Bone marrow (tissue), 2 donors: ENCODE data around the gene MEF2B.
"Not testable (repeated sequence)": the region's sequence is repeated elsewhere in the genome, so short reads cannot be mapped to it uniquely, and the experiment has no call there.

Source experiments
- DNase-seq, 2 donors: peaks; one replicate each; lab custom pipeline; 2025; lab: John Stamatoyannopoulos, UW

Gene MEF2B

GRCh38 chr19:19155495-19156219 is 14.4 kb downstream of the MEF2B start:
- no peak for DNase-seq

- DNase-seq, result no peak
Measured at GRCh38 chr19:19154768-19155494, 15.1 kb downstream of the MEF2B start.

- no peak for DNase-seq
Measured at GRCh38 chr19:19152668-19153384, 17.2 kb downstream of the MEF2B start.

GRCh38 chr19:19151418-19151817 is 18.6 kb downstream of the MEF2B start:
- DNase-seq, result no peak

DNA sequence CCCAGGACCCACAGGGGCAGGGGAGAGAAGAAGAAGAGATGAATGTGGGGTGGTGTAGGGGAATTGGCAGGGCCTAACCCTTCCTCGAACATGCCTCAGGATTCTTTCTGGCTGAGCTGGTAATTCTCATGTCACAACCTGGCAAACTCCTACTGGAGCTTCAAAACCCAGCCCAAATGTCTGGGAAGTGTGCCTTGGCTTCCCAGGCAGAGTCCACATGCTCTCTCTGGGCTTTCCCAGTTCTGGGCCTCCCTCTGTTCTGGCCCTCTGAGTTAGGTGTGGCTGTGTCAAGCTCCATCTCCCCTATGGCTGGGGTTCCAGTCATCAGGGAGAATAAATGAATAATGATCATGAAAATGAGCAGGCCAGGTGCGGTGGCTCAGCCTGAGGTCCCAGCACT is 20.6 kb downstream of the MEF2B start:
- DNase-seq, result no peak

DNA sequence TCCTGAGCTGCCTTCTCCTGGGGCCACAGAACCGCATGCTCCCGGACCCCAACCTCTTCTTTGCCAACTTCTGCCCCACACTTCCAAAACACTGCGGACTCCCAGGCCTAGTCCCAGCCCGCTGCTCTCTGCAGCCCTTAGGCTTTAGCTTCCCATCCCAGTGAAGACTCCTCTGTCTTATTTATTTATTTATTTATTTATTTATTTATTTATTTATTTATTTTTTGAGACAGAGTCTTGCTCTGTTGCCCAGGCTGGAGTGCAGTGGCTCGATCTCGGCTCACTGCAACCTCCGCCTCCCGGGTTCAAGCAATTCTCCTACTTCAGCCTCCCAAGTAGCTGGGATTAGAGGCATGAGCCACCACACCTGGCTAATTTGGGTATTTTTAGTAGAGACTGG is 21.6 kb downstream of the MEF2B start:
- DNase-seq, result not testable (repeated sequence)

DNA sequence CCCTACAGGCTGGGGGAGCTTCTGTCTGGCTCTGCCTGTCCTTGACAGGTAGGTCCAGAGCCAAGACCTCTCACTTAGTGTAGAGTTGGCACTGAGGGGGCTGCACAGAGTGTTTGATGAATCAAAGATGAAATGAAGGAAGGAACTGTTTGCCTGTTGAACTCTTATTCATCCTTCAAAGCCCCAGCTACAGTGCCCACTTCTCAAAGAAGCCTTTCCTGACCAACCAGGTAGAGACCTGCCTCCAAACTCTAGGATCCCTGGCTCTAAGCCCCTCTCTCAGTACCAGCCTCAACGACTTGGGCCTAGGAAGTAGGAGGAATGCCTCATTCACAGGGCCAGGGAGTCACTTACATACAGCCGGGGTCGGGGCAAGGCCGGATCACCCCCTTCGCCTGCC is 22.7 kb downstream of the MEF2B start:
- no peak for DNase-seq

DNA sequence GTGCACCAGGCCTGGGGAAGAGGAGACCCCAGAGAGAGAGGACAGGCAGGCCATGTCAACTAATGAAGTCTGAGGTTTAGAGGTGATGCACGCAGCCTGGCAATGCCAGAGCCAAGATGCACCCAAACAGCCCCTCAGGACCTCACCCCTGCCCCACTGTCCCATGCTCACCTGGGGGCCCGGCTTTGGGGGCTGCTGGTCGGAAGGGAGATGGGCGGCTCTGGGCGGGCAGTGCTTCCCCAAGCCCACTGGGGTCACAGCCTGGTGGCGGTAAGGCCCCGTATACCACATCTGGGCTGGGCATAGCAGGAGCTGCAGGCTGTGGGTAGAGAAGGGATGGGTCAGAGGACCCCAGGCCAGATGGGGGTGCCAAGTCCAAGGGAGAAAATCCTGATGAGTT is 23.2 kb downstream of the MEF2B start:
- DNase-seq, result no peak

GRCh38 chr19:19145684-19146608 is 24.1 kb downstream of the MEF2B start:
- peak; percentile 44 to 67 for DNase-seq

DNA sequence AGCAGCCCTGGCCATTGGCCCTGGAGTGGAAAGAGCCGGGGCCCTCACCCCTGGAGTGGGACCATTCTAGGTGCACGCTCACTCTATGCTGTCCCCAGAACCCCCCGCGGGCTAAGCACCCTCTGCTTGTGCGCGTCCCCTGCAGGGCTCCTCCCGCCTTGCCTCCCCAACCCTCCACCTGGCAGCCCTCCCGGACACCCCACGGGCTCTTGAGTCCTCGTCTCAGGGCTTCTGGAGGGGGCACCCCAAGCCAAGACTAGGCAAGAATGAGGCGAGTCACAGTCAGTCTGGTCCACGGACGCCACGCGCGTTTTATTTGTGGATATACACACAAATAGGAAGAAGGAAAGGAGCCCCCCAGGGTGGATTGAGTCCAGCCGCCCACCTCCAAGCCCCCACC is 24.8 kb downstream of the MEF2B start:
- no peak for DNase-seq

DNA sequence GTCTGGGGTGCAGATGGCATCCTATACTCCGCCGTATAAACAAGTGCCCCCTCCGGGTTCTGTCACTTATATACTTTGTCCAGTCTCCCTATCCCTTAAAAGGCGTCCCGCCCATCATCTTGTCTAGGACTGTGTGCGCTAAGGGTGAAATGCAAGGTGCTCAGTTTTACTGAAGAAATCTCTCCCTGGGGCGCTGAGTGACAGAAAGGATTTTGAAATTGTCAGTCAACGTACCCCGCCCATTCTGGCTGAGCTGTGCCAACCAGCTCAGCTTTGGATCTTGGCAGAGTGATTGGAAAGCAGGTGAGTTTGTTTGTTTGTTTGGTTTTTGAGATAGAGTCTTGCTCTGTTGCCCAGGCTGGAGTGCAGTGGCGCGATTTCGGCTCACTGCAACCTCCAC is 27.7 kb downstream of the MEF2B start:
- DNase-seq, result no peak

GRCh38 chr19:19140476-19140875 is 29.6 kb downstream of the MEF2B start:
- DNase-seq, result no peak

- no peak for DNase-seq
Measured at GRCh38 chr19:19139876-19140229, 30.2 kb downstream of the MEF2B start.

- peak; percentile 79 to 89 for DNase-seq
Measured at GRCh38 chr19:19138109-19138981, 31.7 kb downstream of the MEF2B start, which contains the start of gene TMEM161A. TSS of gene TMEM161A (minus strand) at chr19:19138478. CDS start at chr19:19138428, 50 bp downstream.

- DNase-seq, result no peak
Measured at GRCh38 chr19:19137556-19138108, 32.4 kb downstream of the MEF2B start.

DNA sequence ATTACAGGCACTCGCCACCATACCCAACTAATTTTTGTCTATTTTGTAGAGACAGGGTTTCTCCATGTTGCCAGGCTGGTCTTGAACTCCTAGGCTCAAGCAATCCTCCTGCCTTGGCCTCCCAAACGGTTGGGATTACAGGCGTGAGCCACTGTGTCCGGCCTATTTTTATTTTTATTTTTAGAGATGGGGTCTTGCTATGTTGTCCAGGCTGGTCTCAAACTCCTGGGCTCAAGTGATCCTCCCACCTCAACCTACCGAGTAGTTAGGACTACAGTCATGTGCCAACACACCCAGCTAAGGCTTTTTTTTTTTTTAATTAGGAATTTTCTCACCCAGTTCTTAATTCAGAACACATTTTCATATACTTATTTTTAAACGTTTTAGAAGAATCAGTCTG is 34.4 kb downstream of the MEF2B start:
- DNase-seq, result not testable (repeated sequence)

GRCh38 chr19:19134687-19135158 is 35.3 kb downstream of the MEF2B start:
- DNase-seq, result no peak

DNA sequence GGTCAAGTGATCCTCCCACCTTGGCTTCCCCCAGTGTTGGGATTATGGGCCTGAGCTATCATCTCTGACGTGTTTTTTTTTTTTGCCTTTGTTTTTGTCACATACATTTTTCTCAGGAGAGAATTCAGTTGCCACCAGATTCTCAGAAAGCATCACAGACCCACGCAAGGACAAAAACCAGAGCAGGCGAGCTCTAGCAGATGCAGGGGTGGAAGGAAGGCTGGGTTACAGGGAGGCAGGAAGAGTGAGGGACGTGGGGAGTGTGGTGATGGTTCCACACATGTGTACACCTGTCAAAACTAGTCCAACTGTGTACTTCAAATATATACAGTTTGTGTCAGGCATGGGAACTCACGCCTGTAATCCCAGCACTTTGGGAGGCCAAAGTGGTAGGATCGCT is 36.1 kb downstream of the MEF2B start:
- no peak for DNase-seq

GRCh38 chr19:19132912-19133311 is 37.2 kb downstream of the MEF2B start:
- DNase-seq, result no peak

DNA sequence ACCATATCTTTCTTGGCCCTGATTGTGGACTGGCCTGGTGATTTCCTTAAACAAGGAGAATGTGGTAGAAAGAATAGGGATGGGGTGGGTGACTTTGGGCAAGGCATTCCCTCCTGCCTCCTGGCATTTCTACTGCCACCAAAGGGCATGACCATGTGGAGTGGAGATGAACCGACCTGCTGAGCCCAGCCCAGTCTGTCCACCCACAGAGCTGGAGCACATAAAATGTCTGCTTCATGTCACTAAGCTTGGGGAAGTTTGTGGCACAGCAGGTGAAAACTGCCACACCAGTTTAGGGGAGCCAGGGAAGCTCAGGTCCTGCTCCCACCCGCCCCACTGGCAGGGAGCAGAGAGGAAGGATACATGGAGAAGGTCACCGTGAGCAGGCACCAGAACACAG is 38.1 kb downstream of the MEF2B start:
- DNase-seq, result no peak
